ENCODE data around the gene DCLK1.

DNA sequence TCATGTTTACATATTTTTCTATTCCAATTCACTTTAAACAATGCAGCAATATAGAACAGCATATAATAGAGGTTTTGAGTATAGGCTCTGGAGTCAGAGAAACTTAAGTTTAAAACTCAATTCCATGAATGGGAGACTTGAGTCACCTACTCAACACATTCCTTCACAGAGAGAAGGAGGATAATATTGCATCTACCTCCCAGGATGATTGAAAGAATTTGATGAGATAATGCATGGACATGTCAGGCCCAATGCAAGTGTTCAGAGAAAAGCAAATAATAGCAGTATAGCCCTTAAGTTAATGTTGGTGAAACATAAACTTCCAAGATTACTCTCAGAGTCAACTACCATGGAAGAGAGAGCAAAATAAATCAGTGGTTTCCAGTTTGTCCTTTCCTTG is 170.2 kb downstream of the DCLK1 start:
- no peak for TF ChIP-seq CTCF (IDR thresholded peaks at IDR 0.05)
- no peak for TF ChIP-seq POLR2A (IDR thresholded peaks at IDR 0.05)

Data from right lobe of liver (tissue), 4 donors.